Heart right ventricle (tissue), 16 donors: ENCODE results near the gene GRIN2C. TPM values are rescaled to one million over a fixed set of nuclear protein-coding genes. Genes with fewer than 3 reads are reported as not detected.
A peak's percentile ranks its signal among the peaks of the same experiment; 100 is the strongest.

Experiments used
- ATAC-seq, 8 donors: fragments of 200-7000 bp; cut with Tn5 transposase; one replicate each; pipeline ENCODE4 v1.9.1; 2020; ENCODE audit warnings: mild to moderate bottlenecking in 8 of 8, moderate library complexity in 8 of 8, moderate number of reproducible peaks in 1 of 8
- DNase-seq, 2 donors: peaks; one replicate each; pipeline ENCODE4 v3.0.0-alpha.2; 2020
- H3K27ac ChIP-seq, 10 donors: fragments of 200-600 bp; sonication (generic) in 2 of 10; one replicate each; pipeline versions ENCODE4 v1.5.0 to v1.8.0; 2020 to 2022; ENCODE audit warnings: mild to moderate bottlenecking in 3 of 10
- H3K27me3 ChIP-seq, 7 donors: fragments of 200-600 bp; one replicate each; pipeline ENCODE4 v1.8.0; 2021 to 2022; ENCODE audit warnings: mild to moderate bottlenecking in 2 of 7
- H3K36me3 ChIP-seq, 9 donors: fragments of 200-600 bp; sonication (generic) in 1 of 9; one replicate each; pipeline versions ENCODE4 v1.5.0 to v1.8.0; 2020 to 2022; ENCODE audit warnings: mild to moderate bottlenecking in 2 of 9
- H3K4me1 ChIP-seq, 9 donors: fragments of 200-600 bp; sonication (generic) in 1 of 9; one replicate each; pipeline versions ENCODE4 v1.5.0 to v1.8.0; 2020 to 2022; ENCODE audit warnings: mild to moderate bottlenecking in 4 of 9
- H3K4me3 ChIP-seq, 10 donors: fragments of 200-600 bp; sonication (generic) in 2 of 10; one replicate each; pipeline versions ENCODE4 v1.5.0 to v1.8.0; 2020 to 2022; ENCODE audit warnings: mild to moderate bottlenecking in 7 of 10, moderate library complexity in 2 of 10
- H3K9me3 ChIP-seq, 11 donors: fragments of 200-600 bp in 10 of 11; sonication (generic) in 2 of 11; one replicate each; pipeline versions ENCODE4 v1.5.0 to v1.8.0; 2013 to 2022; ENCODE audit warnings: mild to moderate bottlenecking in 2 of 11, control low read depth in 1 of 11, moderate library complexity in 1 of 11
- WGBS, 2 donors: extraction: QIAGEN DNeasy Blood & Tissue Kit; methylation state at CpG; one replicate each; pipeline ENCODE4 v1.1.7; 2013; ENCODE audit warnings: inconsistent platforms in 1 of 2; 5-methylcytosine and 5-hydroxymethylcytosine counted together
- intact Hi-C, 10 donors: fragments of 100-400 bp; cut with DNase I; formaldehyde crosslinking; loops; one replicate each; pipeline versions ENCODE4 v1.11.1 to v1.14.2; 2022
- polyA plus RNA-seq, 2 donors: library from polyadenylated mRNA; stranded (reverse); fragments of 200-250 nt; gene quantifications; one replicate each; pipeline ENCODE4 v1.2.3, GENCODE V29; 2013
- total RNA-seq, 10 donors: library from RNA; stranded (reverse); fragmentation: NEBNext Ultra II Directional in 3 of 10; extraction: Animal tissue kit (Norgen Biotek cat#: 25700) in 3 of 10; gene quantifications; one replicate each; pipeline versions ENCODE4 v1.2.1 to v1.2.4, GENCODE V29; 2021 to 2023
- TF ChIP-seq, protein P1 (sequence below), 9 donors: fragments of 200-600 bp; sonication (generic) in 2 of 9; IDR thresholded peaks; one replicate each; pipeline versions ENCODE4 v1.5.0 to v1.8.0; 2021 to 2022; ENCODE audit warnings: antibody characterized with exemption in 9 of 9, mild to moderate bottlenecking in 5 of 9, moderate library complexity in 1 of 9
- donor health status: Arrhythmogenic right ventricular cardiomyopathy.
- donor health status: ischemic (EF 13 %, LVEDD 7.1; RV severe dilation, severe dysfunction).
- donor health status: healthy with polysubstance abuse.
- donor health status: DM: no; HTN: yes; CAD: no.
- donor health status: DM: no; HTN: no; CAD: no.
- donor health status: ischemic (EF 25% LVEDD 6.9; RV normal size, moderate dysfunction).
- donor health status: ischemic (EF 25% LVEDD 5.7; RV mildly dilated, moderate dysfunction).
- donor health status: healthy.
- donor health status: DM: yes; HTN: yes; CAD: no.
- donor health status: Ischemic cardiomyopathy.
- donor health status: ischemic (EF 35%, LVEDD 5.7; RV mildly dilated, moderate dysfunction).
- donor health status: nonischemic (EF 11% LVEDD 7.7; RV severe dilation, severe dysfunction).
- donor health status: DM: yes; HTN: yes; CAD: no.
- donor health status: PGD.
- donor health status: ischemic (EF 29% LVEDD 5.4; RV normal size, mild dysfunction).
- donor health status: nonischemic (EF 23%, LVEDD 6.1; RV moderate dilation, normal function).

The GRIN2C gene
- total and polyA plus RNA-seq, 12 donors: 0.13 to 0.66 (median 0.31) TPM

DNA sequence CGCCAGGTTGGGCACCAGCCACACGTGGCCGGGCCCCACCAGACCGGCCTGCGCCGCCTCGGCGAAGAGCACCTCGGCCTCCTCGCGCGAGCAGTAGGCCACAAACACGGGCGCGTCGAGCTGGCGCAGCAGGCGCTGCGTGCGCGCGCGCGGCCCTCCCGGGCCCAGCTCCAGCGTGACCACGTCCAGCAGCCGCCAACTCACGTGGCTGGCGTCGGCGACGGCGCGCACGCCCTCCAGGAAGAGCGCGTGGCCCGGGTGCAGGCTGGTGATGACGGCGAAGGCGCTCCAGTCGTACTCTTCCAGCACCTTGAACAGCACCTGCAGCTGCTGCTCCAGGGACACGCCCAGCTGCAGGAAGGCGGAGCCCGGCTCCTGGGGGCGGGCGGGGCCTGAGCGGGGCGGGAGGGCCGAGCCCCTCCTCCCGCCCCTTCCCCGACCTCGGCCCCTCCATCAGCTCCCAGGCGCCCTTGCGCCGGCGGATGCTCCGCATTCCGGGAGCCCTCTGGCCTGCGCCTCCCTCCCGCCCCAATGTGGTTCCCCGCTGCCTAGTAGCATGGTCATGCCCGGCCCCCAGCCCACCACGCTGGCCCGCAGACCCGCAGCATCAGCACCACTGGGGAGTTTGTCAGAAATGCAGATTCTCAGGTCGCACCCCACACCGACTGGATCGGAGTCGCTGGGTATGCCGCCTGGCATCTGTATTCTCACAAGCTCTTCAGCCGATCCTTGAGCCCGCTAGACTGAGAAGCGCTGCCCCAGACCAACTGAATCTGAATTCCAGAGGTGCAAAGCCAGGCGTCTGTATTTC lies 7.2 kb downstream of the GRIN2C start:
- DNase-seq (no peak), ATAC-seq (peak in 1 of 8 donors; percentile 8)
- Histone ChIP-seq H3K4me3 (no peak overlapping the region), H3K27ac (no peak overlapping the region), H3K4me1 (peaks cover 0 to 10% (median 0%) of the 10 kb centered on the region in 9 donors), H3K27me3 (peaks cover 16 to 77% (median 72%) of the 10 kb centered on the region in 7 donors), H3K36me3 (no peaks in the 10 kb centered on the region), H3K9me3 (no peaks in the 10 kb centered on the region)
- intact Hi-C loops: no loop called here
- whole genome bisulfite sequencing, 2 donors: 12 to 14% methylated on average over 70 to 75 of the region's 76 CpGs
- TF ChIP-seq, protein P1, sequence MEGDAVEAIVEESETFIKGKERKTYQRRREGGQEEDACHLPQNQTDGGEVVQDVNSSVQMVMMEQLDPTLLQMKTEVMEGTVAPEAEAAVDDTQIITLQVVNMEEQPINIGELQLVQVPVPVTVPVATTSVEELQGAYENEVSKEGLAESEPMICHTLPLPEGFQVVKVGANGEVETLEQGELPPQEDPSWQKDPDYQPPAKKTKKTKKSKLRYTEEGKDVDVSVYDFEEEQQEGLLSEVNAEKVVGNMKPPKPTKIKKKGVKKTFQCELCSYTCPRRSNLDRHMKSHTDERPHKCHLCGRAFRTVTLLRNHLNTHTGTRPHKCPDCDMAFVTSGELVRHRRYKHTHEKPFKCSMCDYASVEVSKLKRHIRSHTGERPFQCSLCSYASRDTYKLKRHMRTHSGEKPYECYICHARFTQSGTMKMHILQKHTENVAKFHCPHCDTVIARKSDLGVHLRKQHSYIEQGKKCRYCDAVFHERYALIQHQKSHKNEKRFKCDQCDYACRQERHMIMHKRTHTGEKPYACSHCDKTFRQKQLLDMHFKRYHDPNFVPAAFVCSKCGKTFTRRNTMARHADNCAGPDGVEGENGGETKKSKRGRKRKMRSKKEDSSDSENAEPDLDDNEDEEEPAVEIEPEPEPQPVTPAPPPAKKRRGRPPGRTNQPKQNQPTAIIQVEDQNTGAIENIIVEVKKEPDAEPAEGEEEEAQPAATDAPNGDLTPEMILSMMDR (IDR thresholded peaks at IDR 0.05): no peak

DNA sequence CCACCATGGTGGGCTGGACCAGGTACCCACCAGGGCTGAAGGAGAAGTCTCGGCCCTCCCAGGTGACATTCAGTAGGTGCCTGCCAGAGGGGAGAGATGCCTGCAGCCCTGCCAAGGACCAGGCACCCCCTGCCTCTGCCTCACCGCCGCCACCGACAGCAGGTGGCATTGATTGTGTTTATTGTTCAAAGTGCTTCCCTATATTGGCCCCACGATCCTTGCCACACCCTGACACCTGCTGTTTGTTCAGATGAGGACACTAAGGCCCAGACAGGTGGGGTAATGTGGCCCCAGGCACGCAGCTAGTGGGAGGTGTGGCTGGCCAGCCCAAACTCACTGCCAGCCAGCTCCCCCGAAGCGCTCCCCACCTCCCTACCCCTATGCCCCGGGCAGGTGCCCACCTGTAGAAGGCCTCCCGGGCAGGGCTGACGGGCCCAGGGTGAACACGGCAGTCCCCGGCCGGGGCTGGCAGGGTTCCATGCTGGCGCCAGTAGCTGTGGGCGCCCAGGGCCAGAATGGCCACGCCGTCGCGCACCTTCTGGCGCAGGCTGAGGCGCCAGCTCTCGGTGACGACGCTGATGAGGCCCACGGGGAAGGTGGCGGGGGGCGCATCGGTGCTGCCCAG lies 8.0 kb downstream of the GRIN2C start:
- no peaks in the 10 kb centered on the region for H3K9me3 ChIP-seq
- H3K27me3 ChIP-seq: peaks cover 16 to 70% (median 65%) of the 10 kb centered on the region in 7 donors
- H3K36me3 ChIP-seq: no peaks in the 10 kb centered on the region
- intact Hi-C loops: no loop called here
- 62 to 65% methylated on average over 29 of the region's 29 CpGs for WGBS, 2 donors
- H3K27ac ChIP-seq: no peak overlapping the region
- ATAC-seq (no peak), DNase-seq (no peak)
- TF ChIP-seq, protein P1 (IDR thresholded peaks at IDR 0.05): no peak
- H3K4me1 ChIP-seq: peaks cover 0 to 10% (median 0%) of the 10 kb centered on the region in 9 donors
- H3K4me3 ChIP-seq: no peak overlapping the region

DNA sequence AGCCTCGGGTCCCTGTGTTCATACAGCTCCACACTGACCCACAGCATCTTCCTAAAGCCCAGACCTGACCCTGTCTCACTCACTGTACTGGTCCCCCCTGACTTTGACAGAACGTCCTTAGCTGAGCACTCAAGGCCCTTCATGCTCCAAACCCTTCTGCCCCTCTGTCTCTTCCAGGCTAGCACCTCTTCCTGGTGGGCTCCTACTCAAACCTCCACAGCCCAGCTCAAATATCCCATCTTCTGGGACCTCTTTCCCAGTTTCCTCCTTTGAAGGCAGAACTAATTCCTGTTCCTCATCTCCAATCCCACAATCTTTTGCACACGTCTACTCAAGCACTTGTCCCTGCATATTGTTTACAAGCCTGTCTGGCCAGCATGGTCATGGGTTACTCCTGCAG lies 8.8 kb downstream of the GRIN2C start:
- Histone ChIP-seq H3K4me1 (peaks cover 0 to 10% (median 0%) of the 10 kb centered on the region in 9 donors), H3K4me3 (no peak overlapping the region), H3K27me3 (peaks cover 16 to 62% (median 59%) of the 10 kb centered on the region in 7 donors), H3K27ac (no peak overlapping the region), H3K36me3 (no peaks in the 10 kb centered on the region), H3K9me3 (no peaks in the 10 kb centered on the region)
- DNase-seq: no peak
- ATAC-seq: no peak
- TF ChIP-seq, protein P1 (IDR thresholded peaks at IDR 0.05): no peak
- intact Hi-C loops: no loop called here
- 58 to 60% methylated on average over 3 of the region's 3 CpGs for WGBS, 2 donors

DNA sequence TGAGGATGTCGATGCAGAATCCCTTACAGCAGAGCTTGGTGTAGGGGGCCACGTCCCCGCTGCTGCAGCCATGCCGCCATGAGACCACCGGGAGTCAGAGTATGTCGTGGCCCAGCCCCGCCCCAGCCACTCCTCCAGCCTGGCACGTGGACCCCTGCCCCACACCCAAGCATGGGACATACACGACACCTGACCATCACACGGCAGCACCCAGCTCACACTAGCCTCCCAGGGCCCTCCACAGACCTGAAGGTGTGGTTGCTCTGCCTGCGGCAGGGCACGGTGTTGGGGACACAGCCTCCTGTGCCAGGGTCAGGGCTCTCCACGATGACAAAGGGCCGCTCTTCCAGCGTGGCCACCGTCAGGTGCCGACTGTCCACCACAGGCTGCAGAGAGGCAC lies 9.4 kb downstream of the GRIN2C start:
- Histone ChIP-seq H3K27me3 (peaks cover 16 to 59% (median 53%) of the 10 kb centered on the region in 7 donors), H3K4me3 (no peak overlapping the region), H3K27ac (no peak overlapping the region), H3K4me1 (peaks cover 0 to 10% (median 0%) of the 10 kb centered on the region in 9 donors), H3K9me3 (no peaks in the 10 kb centered on the region), H3K36me3 (no peaks in the 10 kb centered on the region)
- TF ChIP-seq, protein P1 (IDR thresholded peaks at IDR 0.05): no peak
- no peak for ATAC-seq
- intact Hi-C loops: no loop called here
- no peak for DNase-seq
- 86 to 87% methylated on average over 17 of the region's 17 CpGs for WGBS, 2 donors
